ENCODE results near the gene DCTPP1. TPM values are rescaled to one million over a fixed set of nuclear protein-coding genes. Genes with fewer than 3 reads are reported as not detected.

Gene DCTPP1
- total RNA-seq, 1 experiment from 2014 or later: 111 TPM

- CTCF ChIA-PET: no interaction called here
Measured at GRCh38 chr16:30434852-30435251, 5.0 kb upstream of the DCTPP1 start.

GRCh38 chr16:30430428-30430970 is 669 bp upstream of the DCTPP1 start:
- ChIA-PET POLR2A (ENCODE audit: low non-redundant PET) (no interaction called here), CTCF (interaction anchor here (0.8 to 1.3 kb wide), 9 partner anchors 13 to 198 kb away, joined by 3 to 18 read pairs (median 7); partner anchors contain the start of genes SEPHS2, ZNF689 and ZNF771)
- BruUV-seq (replicated peaks): no TSS peak
- intact Hi-C loops (cut with micrococcal nuclease; ENCODE audit: unreplicated experiment): loop anchor here (1.0 kb wide), 2 partner anchors 168 to 185 kb away; no protein-coding TSS in a partner anchor
- Histone ChIP-seq H3K4me1 (ENCODE audit: insufficient read depth, low read length, poor library complexity, severe bottlenecking) (peaks cover 10% of the 10 kb centered on the region), H3K4me3 (ENCODE audit: low read depth, low read length, poor library complexity, severe bottlenecking) (peak overlapping the region; percentile 61), H3K27ac (ENCODE audit: low read depth, low read length, poor library complexity, severe bottlenecking) (peak overlapping the region; percentile 30), H3K36me3 (ENCODE audit: insufficient read depth, low read length, poor library complexity, severe bottlenecking) (peaks cover 6% of the 10 kb centered on the region), H3K27me3 (replicated peaks; ENCODE audit: insufficient read depth, low read depth, low read length, poor library complexity) (no peaks in the 10 kb centered on the region), H3K9me3 (ENCODE audit: low read depth, low read length, poor library complexity, severe bottlenecking) (no peaks in the 10 kb centered on the region)
- no peak for DNase-seq (ENCODE audit: low spot score)
- no peak for TF ChIP-seq EZH2 (IDR thresholded peaks at IDR 0.05; ENCODE audit: borderline replicate concordance, low read depth, low read length, poor library complexity, severe bottlenecking)
- TF ChIP-seq CTCF (conservative IDR thresholded peaks at IDR 0.05; ENCODE audit: low read depth, low read length): peak; percentile 4

More at GRCh38 chr16:30434852-30435251, 5.0 kb upstream of the DCTPP1 start:
- no TSS peak for BruUV-seq (replicated peaks)
- Histone ChIP-seq H3K4me3 (ENCODE audit: low read depth, low read length, poor library complexity, severe bottlenecking) (no peak overlapping the region), H3K27me3 (replicated peaks; ENCODE audit: insufficient read depth, low read depth, low read length, poor library complexity) (no peaks in the 10 kb centered on the region), H3K27ac (ENCODE audit: low read depth, low read length, poor library complexity, severe bottlenecking) (no peak overlapping the region), H3K9me3 (ENCODE audit: low read depth, low read length, poor library complexity, severe bottlenecking) (no peaks in the 10 kb centered on the region), H3K4me1 (ENCODE audit: insufficient read depth, low read length, poor library complexity, severe bottlenecking) (peaks cover 6% of the 10 kb centered on the region), H3K36me3 (ENCODE audit: insufficient read depth, low read length, poor library complexity, severe bottlenecking) (no peaks in the 10 kb centered on the region)
- TF ChIP-seq EZH2 (IDR thresholded peaks at IDR 0.05; ENCODE audit: borderline replicate concordance, low read depth, low read length, poor library complexity, severe bottlenecking) (no peak), CTCF (conservative IDR thresholded peaks at IDR 0.05; ENCODE audit: low read depth, low read length) (no peak)
- POLR2A ChIA-PET (ENCODE audit: low non-redundant PET): interaction anchor here (0.7 kb wide), 1 partner anchor 8 kb away, joined by 27 read pairs; no protein-coding TSS in a partner anchor
- DNase-seq (ENCODE audit: low spot score): no peak
- intact Hi-C loops (cut with micrococcal nuclease; ENCODE audit: unreplicated experiment): no loop called here

- TSS peak; percentile 57 for BruUV-seq (replicated peaks)
Measured at GRCh38 chr16:30429418-30429677, 482 bp downstream of the DCTPP1 start.

More at GRCh38 chr16:30429418-30429677, 482 bp downstream of the DCTPP1 start:
- POLR2A ChIA-PET (ENCODE audit: low non-redundant PET): interaction anchor here (0.6 to 0.8 kb wide), 2 partner anchors 11 kb away, joined by 3 read pairs; no protein-coding TSS in a partner anchor
- H3K27ac ChIP-seq (ENCODE audit: low read depth, low read length, poor library complexity, severe bottlenecking): peak overlapping the region; percentile 47
- no peaks in the 10 kb centered on the region for H3K9me3 ChIP-seq (ENCODE audit: low read depth, low read length, poor library complexity, severe bottlenecking)
- intact Hi-C loops (cut with micrococcal nuclease; ENCODE audit: unreplicated experiment): no loop called here
- H3K36me3 ChIP-seq (ENCODE audit: insufficient read depth, low read length, poor library complexity, severe bottlenecking): peaks cover 8% of the 10 kb centered on the region
- TF ChIP-seq EZH2 (IDR thresholded peaks at IDR 0.05; ENCODE audit: borderline replicate concordance, low read depth, low read length, poor library complexity, severe bottlenecking) (no peak), CTCF (conservative IDR thresholded peaks at IDR 0.05; ENCODE audit: low read depth, low read length) (no peak)
- DNase-seq (ENCODE audit: low spot score): no peak
- peak overlapping the region; percentile 61 for H3K4me3 ChIP-seq (ENCODE audit: low read depth, low read length, poor library complexity, severe bottlenecking)
- H3K27me3 ChIP-seq (replicated peaks; ENCODE audit: insufficient read depth, low read depth, low read length, poor library complexity): no peaks in the 10 kb centered on the region
- CTCF ChIA-PET: interaction anchor here (0.6 to 1.3 kb wide), 20 partner anchors 10 to 209 kb away, joined by 3 to 18 read pairs (median 4); partner anchors contain the start of genes SEPHS2, TBC1D10B, ZNF689 and ZNF771
- peaks cover 10% of the 10 kb centered on the region for H3K4me1 ChIP-seq (ENCODE audit: insufficient read depth, low read length, poor library complexity, severe bottlenecking)
